CD4-positive, alpha-beta memory T cell (primary cell): ENCODE results near the gene ARID1B. TPM values are rescaled to one million over a fixed set of nuclear protein-coding genes. Genes with fewer than 3 reads are reported as not detected.

Experiments
- CTCF ChIA-PET: fragments of 350-600 bp; sonication (Branson Sonifier 250); formaldehyde crosslinking; loops from one replicate; lab custom pipeline; 2021; ENCODE audit warnings: inconsistent platforms; ENCODE audit not compliant: partially characterized antibody; lab: Charles Lee
- POLR2A ChIA-PET: fragments of 350-600 bp; sonication (Branson Sonifier 250); formaldehyde crosslinking; loops from one replicate; lab custom pipeline; 2021; ENCODE audit not compliant: partially characterized antibody; lab: Charles Lee
- DNase-seq, 5 donors: peaks; one replicate each; pipeline versions ENCODE4 v3.0.0 to v3.0.0-alpha.2; 2020 to 2022; ENCODE audit warnings: mixed read lengths in 1 of 5
- H3K27ac ChIP-seq: one replicate; pipeline ENCODE4 v1.7.0; 2013; ENCODE audit warnings: low read depth, low read length
- H3K27me3 ChIP-seq: 2 replicates; pipeline ENCODE4 v1.7.0; 2013; ENCODE audit warnings: mild to moderate bottlenecking, low read length, moderate library complexity; ENCODE audit not compliant: insufficient read depth
- H3K36me3 ChIP-seq: 2 replicates; pipeline ENCODE4 v1.7.0; 2013; ENCODE audit warnings: mild to moderate bottlenecking, low read length, moderate library complexity; ENCODE audit not compliant: insufficient read depth
- H3K4me1 ChIP-seq: 2 replicates; pipeline ENCODE4 v1.7.0; 2013; ENCODE audit warnings: mild to moderate bottlenecking, low read length, moderate library complexity; ENCODE audit not compliant: insufficient read depth
- H3K4me3 ChIP-seq, 2 donors: one replicate each; pipeline ENCODE4 v1.7.0; 2013; ENCODE audit warnings: low read length in 2 of 2, mild to moderate bottlenecking in 1 of 2
- H3K9me3 ChIP-seq, 2 donors: one replicate each; pipeline ENCODE4 v1.7.0; 2013; ENCODE audit warnings: low read length in 2 of 2, control low read depth in 1 of 2; ENCODE audit not compliant: control insufficient read depth in 1 of 2
- H3K27ac Mint-ChIP-seq, 7 donors: one replicate each; pipeline ENCODE4 v1.8.0; 2020 to 2021; ENCODE audit warnings: mixed read lengths in 7 of 7, mild to moderate bottlenecking in 6 of 7, inconsistent platforms in 3 of 7, moderate library complexity in 3 of 7
- H3K27me3 Mint-ChIP-seq, 2 donors: one replicate each; pipeline ENCODE4 v1.8.0; 2020 to 2021; ENCODE audit warnings: mixed read lengths in 2 of 2
- H3K36me3 Mint-ChIP-seq, 2 donors: one replicate each; pipeline ENCODE4 v1.8.0; 2020 to 2021; ENCODE audit warnings: mixed read lengths in 2 of 2, inconsistent platforms in 1 of 2, mild to moderate bottlenecking in 1 of 2
- H3K4me1 Mint-ChIP-seq, 4 donors: one replicate each; pipeline ENCODE4 v1.8.0; 2020 to 2021; ENCODE audit warnings: mixed read lengths in 4 of 4, mild to moderate bottlenecking in 1 of 4
- H3K4me3 Mint-ChIP-seq, 8 donors: one replicate each; pipeline ENCODE4 v1.8.0; 2020 to 2021; ENCODE audit warnings: mixed read lengths in 8 of 8, mild to moderate bottlenecking in 7 of 8, moderate library complexity in 6 of 8, inconsistent platforms in 3 of 8
- H3K9me3 Mint-ChIP-seq, 8 donors: one replicate each; pipeline ENCODE4 v1.8.0; 2020 to 2021; ENCODE audit warnings: mixed read lengths in 8 of 8, mild to moderate bottlenecking in 5 of 8, inconsistent platforms in 3 of 8, moderate library complexity in 1 of 8
- intact Hi-C: fragments of 100-400 bp; cut with micrococcal nuclease; formaldehyde crosslinking; loops from one replicate; pipeline ENCODE4 v1.15.1; 2023
- polyA plus RNA-seq, 2 donors: library from polyadenylated mRNA; unstranded; fragments of 300-500 nt; fragmentation: Illumina TruSeq; gene quantifications; one replicate each; pipeline ENCODE4 v1.2.3, GENCODE V29; 2021
- total RNA-seq, 2 experiments: library from RNA; stranded (reverse); gene quantifications; one replicate each; pipeline ENCODE4 v1.2.3, GENCODE V29; 2021

ARID1B gene
- total and polyA plus RNA-seq, 4 experiments from 2014 or later: 5.4 to 131 (median 72.4) TPM

DNA sequence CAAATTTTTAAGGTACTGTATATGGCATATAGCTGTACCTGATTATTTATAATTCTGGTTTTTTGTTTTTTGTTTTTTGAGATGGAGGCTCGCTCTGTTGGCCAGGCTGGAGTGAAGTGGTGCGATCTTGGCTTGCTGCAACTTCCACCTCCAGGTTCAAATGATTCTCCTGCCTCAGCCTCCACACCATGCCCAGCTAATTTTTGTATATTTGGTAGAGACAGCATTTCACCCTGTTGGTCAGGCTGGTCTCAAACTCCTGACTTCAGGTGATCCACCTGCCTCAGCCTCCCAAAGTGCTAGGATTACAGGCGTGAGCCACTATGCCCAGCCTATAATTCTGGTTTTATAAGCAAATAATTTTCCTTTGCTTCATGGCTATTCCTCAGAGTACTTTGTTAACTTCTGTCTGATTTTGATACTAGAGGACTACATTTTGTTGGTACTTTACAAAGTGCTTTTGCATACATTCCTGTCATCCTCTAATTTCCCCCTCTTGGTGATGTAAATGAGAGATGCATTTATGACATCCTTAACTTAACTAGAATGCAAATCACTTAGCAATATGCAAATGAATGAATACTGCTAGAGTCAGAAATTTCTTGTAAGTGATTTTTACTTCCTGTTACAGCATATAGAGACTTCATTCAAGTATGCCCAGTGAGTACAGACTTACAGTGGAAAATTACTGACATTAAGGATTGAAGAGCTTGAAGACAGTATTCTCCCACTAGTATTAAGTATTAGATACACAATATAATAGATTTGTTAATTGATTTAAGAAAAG is 35.7 kb upstream of the ARID1B start:
- no peak overlapping the region for H3K4me3 ChIP-seq
- Mint-ChIP-seq H3K27ac (no peak overlapping the region), H3K4me1 (no peaks in the 10 kb centered on the region), H3K27me3 (peaks cover 2% of the 10 kb centered on the region in 2 donors), H3K4me3 (no peak overlapping the region), H3K36me3 (peaks cover 3 to 4% of the 10 kb centered on the region in 2 donors), H3K9me3 (peaks cover 0 to 19% (median 17%) of the 10 kb centered on the region in 8 donors)
- no peak overlapping the region for H3K27ac ChIP-seq
- ChIA-PET POLR2A (no interaction called here), CTCF (no interaction called here)
- no peaks in the 10 kb centered on the region for H3K36me3 ChIP-seq
- DNase-seq: no peak
- no peaks in the 10 kb centered on the region for H3K9me3 ChIP-seq
- H3K27me3 ChIP-seq: no peaks in the 10 kb centered on the region
- intact Hi-C loops: no loop called here
- H3K4me1 ChIP-seq: no peaks in the 10 kb centered on the region

- Histone ChIP-seq H3K27ac (no peak overlapping the region), H3K9me3 (no peaks in the 10 kb centered on the region), H3K4me1 (no peaks in the 10 kb centered on the region), H3K4me3 (no peak overlapping the region), H3K36me3 (no peaks in the 10 kb centered on the region), H3K27me3 (no peaks in the 10 kb centered on the region)
- ChIA-PET POLR2A (no interaction called here), CTCF (interaction anchor here (1.1 kb wide), 1 partner anchor 13 kb away, joined by 3 read pairs; no protein-coding TSS in a partner anchor)
- intact Hi-C loops: no loop called here
- H3K27me3 Mint-ChIP-seq: peaks cover 2 to 8% of the 10 kb centered on the region in 2 donors
- H3K27ac Mint-ChIP-seq: no peak overlapping the region
- H3K9me3 Mint-ChIP-seq: no peaks in the 10 kb centered on the region
- no peaks in the 10 kb centered on the region for H3K4me1 Mint-ChIP-seq
- DNase-seq: no peak
- H3K4me3 Mint-ChIP-seq: no peak overlapping the region
- H3K36me3 Mint-ChIP-seq: no peaks in the 10 kb centered on the region
Observed at GRCh38 chr6:156747715-156748114, 29.5 kb upstream of the ARID1B start.

GRCh38 chr6:156748504-156748903 is 28.7 kb upstream of the ARID1B start:
- Mint-ChIP-seq H3K27ac (no peak overlapping the region), H3K36me3 (no peaks in the 10 kb centered on the region), H3K4me3 (no peak overlapping the region), H3K4me1 (no peaks in the 10 kb centered on the region), H3K9me3 (no peaks in the 10 kb centered on the region), H3K27me3 (peaks cover 2 to 10% of the 10 kb centered on the region in 2 donors)
- CTCF ChIA-PET: no interaction called here
- no peaks in the 10 kb centered on the region for H3K4me1 ChIP-seq
- H3K4me3 ChIP-seq: no peak overlapping the region
- no peak for DNase-seq
- H3K9me3 ChIP-seq: no peaks in the 10 kb centered on the region
- intact Hi-C loops: no loop called here
- H3K36me3 ChIP-seq: no peaks in the 10 kb centered on the region
- H3K27ac ChIP-seq: no peak overlapping the region
- POLR2A ChIA-PET: no interaction called here
- no peaks in the 10 kb centered on the region for H3K27me3 ChIP-seq

GRCh38 chr6:156752666-156753301 is 24.4 kb upstream of the ARID1B start:
- H3K36me3 Mint-ChIP-seq: no peaks in the 10 kb centered on the region
- H3K36me3 ChIP-seq: no peaks in the 10 kb centered on the region
- intact Hi-C loops: no loop called here
- peaks cover 3 to 9% of the 10 kb centered on the region in 2 donors for H3K27me3 Mint-ChIP-seq
- ChIA-PET CTCF (no interaction called here), POLR2A (no interaction called here)
- H3K27me3 ChIP-seq: no peaks in the 10 kb centered on the region
- no peak overlapping the region for H3K4me3 ChIP-seq
- H3K4me3 Mint-ChIP-seq: no peak overlapping the region
- no peak overlapping the region for H3K27ac ChIP-seq
- no peaks in the 10 kb centered on the region for H3K9me3 ChIP-seq
- no peaks in the 10 kb centered on the region for H3K4me1 Mint-ChIP-seq
- H3K9me3 Mint-ChIP-seq: peaks cover 0 to 1% (median 0%) of the 10 kb centered on the region in 8 donors
- H3K27ac Mint-ChIP-seq: peak overlapping the region in 1 of 7 donors; percentile 48
- H3K4me1 ChIP-seq: no peaks in the 10 kb centered on the region
- DNase-seq: no peak

DNA sequence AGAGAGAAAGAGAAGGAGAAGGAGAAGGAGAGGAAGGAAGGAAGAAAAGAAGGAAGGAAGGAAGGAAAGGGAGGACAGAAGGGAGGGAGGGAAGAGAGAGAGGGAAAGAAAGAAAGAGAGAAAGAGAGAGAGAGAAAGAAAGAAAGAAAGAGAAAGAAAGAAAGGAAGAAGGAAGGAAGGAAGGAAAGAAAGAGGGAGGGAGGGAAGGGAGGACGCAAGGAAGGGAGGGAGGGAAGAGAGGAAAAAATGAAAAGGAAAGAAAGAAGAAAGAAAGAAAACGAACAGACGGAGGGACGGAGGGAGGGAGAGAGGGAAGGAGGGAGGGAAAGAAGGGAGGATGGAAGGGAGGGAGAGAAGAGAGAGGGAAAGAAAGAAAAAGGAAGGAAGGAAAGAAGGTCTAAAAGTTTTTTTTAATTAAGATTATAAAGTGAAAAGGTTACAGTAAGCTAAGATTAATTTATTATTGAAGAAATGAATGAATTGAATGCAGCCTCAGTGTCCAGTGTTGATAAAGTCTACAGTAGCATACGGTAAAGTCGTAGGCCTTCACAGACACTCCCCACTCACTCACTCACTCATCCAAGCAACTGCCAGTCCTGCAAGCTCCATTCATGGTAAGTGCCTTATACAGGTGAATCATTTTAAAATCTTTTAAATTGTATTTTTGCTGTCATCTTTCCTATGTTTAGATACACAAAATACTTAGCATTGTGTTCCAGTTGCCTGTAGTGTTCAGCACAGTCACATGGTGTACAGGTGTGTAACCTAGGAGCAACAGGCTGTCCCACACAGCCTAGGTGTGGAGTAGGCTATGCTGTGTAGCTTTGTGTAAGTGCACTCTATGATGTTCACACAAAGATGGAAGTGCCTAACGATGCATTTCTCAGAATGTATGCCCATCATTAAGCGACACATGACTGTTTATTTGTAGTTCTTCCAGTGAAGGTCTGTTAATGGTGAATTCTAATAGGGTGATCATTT is 20.3 kb upstream of the ARID1B start:
- H3K27me3 Mint-ChIP-seq: peaks cover 3 to 7% of the 10 kb centered on the region in 2 donors
- intact Hi-C loops: no loop called here
- Histone ChIP-seq H3K9me3 (no peaks in the 10 kb centered on the region), H3K4me3 (no peak overlapping the region), H3K27ac (no peak overlapping the region), H3K4me1 (no peaks in the 10 kb centered on the region), H3K36me3 (no peaks in the 10 kb centered on the region), H3K27me3 (no peaks in the 10 kb centered on the region)
- no peak for DNase-seq
- POLR2A ChIA-PET: interaction anchor here (0.8 kb wide), 1 partner anchor 69 kb away, joined by 3 read pairs; no protein-coding TSS in a partner anchor
- CTCF ChIA-PET: no interaction called here
- no peak overlapping the region for H3K4me3 Mint-ChIP-seq
- no peaks in the 10 kb centered on the region for H3K36me3 Mint-ChIP-seq
- no peak overlapping the region for H3K27ac Mint-ChIP-seq
- H3K4me1 Mint-ChIP-seq: no peaks in the 10 kb centered on the region
- H3K9me3 Mint-ChIP-seq: peaks cover 0 to 1% (median 0%) of the 10 kb centered on the region in 8 donors

DNA sequence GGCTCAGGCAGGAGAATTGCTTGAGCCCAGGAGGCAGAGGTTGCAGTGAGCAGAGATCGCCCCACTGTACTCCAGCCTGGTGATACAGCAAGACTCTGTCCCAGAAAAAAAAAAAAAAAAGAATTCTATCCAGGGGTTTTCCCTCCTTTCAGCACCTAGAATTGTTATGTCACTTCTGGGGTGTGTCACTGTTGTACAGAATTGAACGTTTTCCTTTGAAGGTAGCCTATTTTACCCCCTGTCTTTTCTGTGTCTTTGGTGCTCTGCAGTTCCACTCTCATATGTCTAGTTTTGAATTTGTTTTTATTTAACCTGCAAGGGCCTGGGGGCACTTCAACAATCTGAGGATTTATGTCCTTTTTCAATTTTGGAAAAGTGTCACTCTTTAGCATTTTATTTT is 19.3 kb upstream of the ARID1B start:
- Histone ChIP-seq H3K36me3 (no peaks in the 10 kb centered on the region), H3K27ac (no peak overlapping the region), H3K9me3 (no peaks in the 10 kb centered on the region), H3K27me3 (no peaks in the 10 kb centered on the region), H3K4me1 (no peaks in the 10 kb centered on the region), H3K4me3 (no peak overlapping the region)
- DNase-seq: no peak
- H3K27me3 Mint-ChIP-seq: peaks cover 6 to 7% of the 10 kb centered on the region in 2 donors
- ChIA-PET CTCF (no interaction called here), POLR2A (no interaction called here)
- intact Hi-C loops: no loop called here
- no peak overlapping the region for H3K27ac Mint-ChIP-seq
- no peak overlapping the region for H3K4me3 Mint-ChIP-seq
- no peaks in the 10 kb centered on the region for H3K36me3 Mint-ChIP-seq
- peaks cover 0 to 1% (median 0%) of the 10 kb centered on the region in 8 donors for H3K9me3 Mint-ChIP-seq
- H3K4me1 Mint-ChIP-seq: no peaks in the 10 kb centered on the region
